Liver (tissue), 9 donors: ENCODE measurements around the gene MYO16. TPM values are rescaled to one million over a fixed set of nuclear protein-coding genes. Genes with fewer than 3 reads are reported as not detected.

ENCODE experiments used
- DNase-seq: peaks from one replicate; pipeline ENCODE4 v3.0.0-alpha.2; 2017; ENCODE audit warnings: low spot score
- H3K27ac ChIP-seq, 2 donors: one replicate each; pipeline ENCODE4 v1.7.0; 2013; ENCODE audit warnings: inconsistent platforms in 2 of 2, low read length in 2 of 2, control low read depth in 1 of 2, low read depth in 1 of 2, mild to moderate bottlenecking in 1 of 2
- H3K27me3 ChIP-seq, 4 donors: one replicate each; pipeline versions ENCODE4 v1.6.1 to v1.7.0; 2013; ENCODE audit warnings: low read length in 3 of 4, inconsistent platforms in 1 of 4, mild to moderate bottlenecking in 1 of 4, moderate library complexity in 1 of 4; ENCODE audit not compliant: control insufficient read depth in 4 of 4, insufficient read depth in 4 of 4
- H3K36me3 ChIP-seq, 4 donors: one replicate each; pipeline versions ENCODE4 v1.6.1 to v1.7.0; 2013; ENCODE audit warnings: low read length in 3 of 4, mild to moderate bottlenecking in 3 of 4, low read depth in 1 of 4, moderate library complexity in 1 of 4; ENCODE audit not compliant: control insufficient read depth in 4 of 4, insufficient read depth in 3 of 4
- H3K4me1 ChIP-seq, 4 donors: one replicate each; pipeline versions ENCODE4 v1.6.1 to v1.7.0; 2013; ENCODE audit warnings: low read length in 3 of 4, mild to moderate bottlenecking in 3 of 4, moderate library complexity in 1 of 4; ENCODE audit not compliant: control insufficient read depth in 4 of 4, insufficient read depth in 4 of 4
- H3K4me3 ChIP-seq, 3 donors: one replicate each; pipeline versions ENCODE4 v1.6.1 to v1.7.0; 2013; ENCODE audit warnings: low read length in 3 of 3, control low read depth in 1 of 3, low read depth in 1 of 3, mild to moderate bottlenecking in 1 of 3
- H3K9ac ChIP-seq, 2 donors: one replicate each; pipeline ENCODE4 v1.7.0; 2013; ENCODE audit warnings: low read length in 2 of 2, mild to moderate bottlenecking in 2 of 2, moderate library complexity in 2 of 2, control low read depth in 1 of 2, low read depth in 1 of 2
- H3K9me3 ChIP-seq, 4 donors: one replicate each; pipeline versions ENCODE4 v1.6.1 to v1.7.0; 2013; ENCODE audit warnings: low read length in 3 of 4; ENCODE audit not compliant: control insufficient read depth in 4 of 4
- ATF3 ChIP-seq: IDR thresholded peaks from 2 replicates; pipeline ENCODE4 v1.6.1; 2016; ENCODE audit warnings: antibody characterized with exemption
- CTCF ChIP-seq: fragments of 150-350 bp; IDR thresholded peaks from 2 replicates; pipeline ENCODE4 v1.5.1; 2017; ENCODE audit warnings: improper control_type of control experiment, low read depth, low read length; ENCODE audit not compliant: missing input control
- EGR1 ChIP-seq, 2 donors: IDR thresholded peaks; 2 replicates each; pipeline ENCODE4 v1.6.1; 2016 to 2018; ENCODE audit warnings: antibody characterized with exemption in 2 of 2, low read depth in 2 of 2
- FOXA1 ChIP-seq: IDR thresholded peaks from 2 replicates; pipeline ENCODE4 v1.6.1; 2016; ENCODE audit warnings: antibody characterized with exemption
- FOXA2 ChIP-seq: IDR thresholded peaks from 2 replicates; pipeline ENCODE4 v1.6.1; 2016; ENCODE audit warnings: antibody characterized with exemption
- HNF4A ChIP-seq, 2 donors: conservative IDR thresholded peaks; 2 replicates each; pipeline ENCODE4 v1.6.1; 2016; ENCODE audit warnings: antibody characterized with exemption in 2 of 2, mild to moderate bottlenecking in 2 of 2
- HNF4G ChIP-seq: IDR thresholded peaks from 2 replicates; pipeline ENCODE4 v1.6.1; 2016; ENCODE audit warnings: antibody characterized with exemption
- JUND ChIP-seq, 2 donors: IDR thresholded peaks; 2 replicates each; pipeline ENCODE4 v1.6.1; 2016; ENCODE audit warnings: antibody characterized with exemption in 2 of 2
- NR2F2 ChIP-seq: IDR thresholded peaks from 2 replicates; pipeline ENCODE4 v1.6.1; 2016; ENCODE audit warnings: antibody characterized with exemption
- RAD21 ChIP-seq, 2 donors: IDR thresholded peaks; 2 replicates each; pipeline ENCODE4 v1.6.1; 2016; ENCODE audit warnings: antibody characterized with exemption in 2 of 2, mild to moderate bottlenecking in 2 of 2
- REST ChIP-seq: IDR thresholded peaks from 2 replicates; pipeline ENCODE4 v1.6.1; 2016; ENCODE audit warnings: antibody characterized with exemption, mild to moderate bottlenecking
- RXRA ChIP-seq, 2 donors: IDR thresholded peaks; 2 replicates each; pipeline ENCODE4 v1.6.1; 2017 to 2018; ENCODE audit warnings: antibody characterized with exemption in 2 of 2, mild to moderate bottlenecking in 1 of 2
- SP1 ChIP-seq: IDR thresholded peaks from 2 replicates; pipeline ENCODE4 v1.6.1; 2018; ENCODE audit warnings: antibody characterized with exemption, mild to moderate bottlenecking
- YY1 ChIP-seq: IDR thresholded peaks from 2 replicates; pipeline ENCODE4 v1.6.1; 2016; ENCODE audit warnings: antibody characterized with exemption, mild to moderate bottlenecking
- WGBS: extraction: QIAGEN DNeasy Blood & Tissue Kit; methylation state at CpG from one replicate; pipeline ENCODE4 v1.1.7; 2013; 5-methylcytosine and 5-hydroxymethylcytosine counted together
- polyA plus RNA-seq, 2 donors: library from polyadenylated mRNA; stranded (reverse) in 1 of 2; unstranded in 1 of 2; fragments of 200-250 nt in 1 of 2; fragments of >200 nt in 1 of 2; fragmentation: Nextera tagmentation in 1 of 2; extraction: Ambion mirVana in 1 of 2; gene quantifications; one replicate each; pipeline versions ENCODE4 v1.2.1 to v1.2.3, GENCODE V29; 2013 to 2015
- total RNA-seq, 2 donors: library from RNA; depleted of rRNA; stranded (reverse); fragments of >200 nt; gene quantifications; one replicate each; pipeline ENCODE4 v1.2.3, GENCODE V29; 2014
- TF ChIP-seq, protein P1 (sequence below): IDR thresholded peaks from 2 replicates; pipeline ENCODE4 v1.6.1; 2016; ENCODE audit warnings: antibody characterized with exemption
- donor health status: healthy.
- donor health status: healthy.
- donor health status: healthy.
- donor health status: healthy.
- donor health status: healthy.

The MYO16 gene
- total and polyA plus RNA-seq, 4 donors = 0.37 to 1.1 (median 0.68) TPM

- no peaks in the 10 kb centered on the region for H3K36me3 ChIP-seq
- no peaks in the 10 kb centered on the region for H3K4me1 ChIP-seq
- no peak overlapping the region for H3K27ac ChIP-seq
- no peak overlapping the region for H3K4me3 ChIP-seq
- TF ChIP-seq ATF3 = no peak
- no peak for TF ChIP-seq HNF4G
- no peak for TF ChIP-seq EGR1 (IDR thresholded peaks at IDR 0.05; ENCODE audit: low read depth in 2 of 2)
- TF ChIP-seq YY1 = no peak
- no peak for TF ChIP-seq RAD21 (IDR thresholded peaks at IDR 0.05)
- TF ChIP-seq HNF4A (conservative IDR thresholded peaks at IDR 0.05) = no peak
- no peaks in the 10 kb centered on the region for H3K27me3 ChIP-seq
- DNase-seq = no peak
- no peak overlapping the region for H3K9ac ChIP-seq
- 90% methylated on average over 6 of the region's 6 CpGs for WGBS
- no peaks in the 10 kb centered on the region for H3K9me3 ChIP-seq
Observed at GRCh38 chr13:109128121-109128520, 498.7 kb downstream of the MYO16 start.

DNA sequence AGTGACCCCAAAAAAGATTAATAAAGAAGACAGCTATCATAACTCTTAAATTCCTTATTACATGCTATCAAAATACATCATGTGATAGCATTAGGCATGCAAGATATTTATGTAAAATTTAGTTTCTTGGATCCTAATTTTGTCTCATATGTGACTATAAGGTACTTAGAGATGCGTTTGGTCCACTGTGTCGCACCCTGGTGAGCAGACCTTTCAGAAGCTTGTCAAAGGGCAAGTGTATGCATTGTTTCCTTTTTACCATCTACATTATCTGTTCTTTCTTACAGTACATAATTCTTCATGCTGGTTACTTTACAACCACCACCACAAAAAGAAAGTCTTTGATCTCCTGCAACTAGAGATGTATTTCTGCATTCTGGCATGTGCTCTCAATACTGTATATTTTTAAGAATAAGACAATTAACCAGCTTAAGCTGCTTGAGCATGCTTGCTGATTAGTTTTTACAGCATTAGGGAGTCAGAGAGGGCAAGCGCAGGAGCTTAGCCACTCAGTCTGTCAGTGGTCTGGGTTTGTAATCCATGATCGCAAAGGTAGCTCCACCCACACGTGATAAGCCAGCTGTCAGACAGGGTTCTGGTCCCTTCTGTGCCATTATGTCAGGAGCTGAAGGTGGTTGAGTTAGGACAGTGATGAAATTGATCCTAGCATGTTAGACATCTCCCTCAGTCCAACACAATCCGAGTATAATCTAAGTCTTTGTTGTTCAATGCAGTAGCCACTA lies 500.9 kb downstream of the MYO16 start:
- Histone ChIP-seq H3K27ac (no peak overlapping the region), H3K9ac (no peak overlapping the region), H3K27me3 (no peaks in the 10 kb centered on the region), H3K9me3 (no peaks in the 10 kb centered on the region), H3K4me3 (no peak overlapping the region), H3K4me1 (no peaks in the 10 kb centered on the region), H3K36me3 (no peaks in the 10 kb centered on the region)
- DNase-seq = no peak
- TF ChIP-seq, protein P1, sequence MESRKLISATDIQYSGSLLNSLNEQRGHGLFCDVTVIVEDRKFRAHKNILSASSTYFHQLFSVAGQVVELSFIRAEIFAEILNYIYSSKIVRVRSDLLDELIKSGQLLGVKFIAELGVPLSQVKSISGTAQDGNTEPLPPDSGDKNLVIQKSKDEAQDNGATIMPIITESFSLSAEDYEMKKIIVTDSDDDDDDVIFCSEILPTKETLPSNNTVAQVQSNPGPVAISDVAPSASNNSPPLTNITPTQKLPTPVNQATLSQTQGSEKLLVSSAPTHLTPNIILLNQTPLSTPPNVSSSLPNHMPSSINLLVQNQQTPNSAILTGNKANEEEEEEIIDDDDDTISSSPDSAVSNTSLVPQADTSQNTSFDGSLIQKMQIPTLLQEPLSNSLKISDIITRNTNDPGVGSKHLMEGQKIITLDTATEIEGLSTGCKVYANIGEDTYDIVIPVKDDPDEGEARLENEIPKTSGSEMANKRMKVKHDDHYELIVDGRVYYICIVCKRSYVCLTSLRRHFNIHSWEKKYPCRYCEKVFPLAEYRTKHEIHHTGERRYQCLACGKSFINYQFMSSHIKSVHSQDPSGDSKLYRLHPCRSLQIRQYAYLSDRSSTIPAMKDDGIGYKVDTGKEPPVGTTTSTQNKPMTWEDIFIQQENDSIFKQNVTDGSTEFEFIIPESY = no peak
- TF ChIP-seq ATF3 (no peak), EGR1 (IDR thresholded peaks at IDR 0.05; ENCODE audit: low read depth in 2 of 2) (no peak), FOXA2 (no peak), RAD21 (IDR thresholded peaks at IDR 0.05) (no peak), NR2F2 (no peak), JUND (IDR thresholded peaks at IDR 0.05) (no peak), REST (no peak), YY1 (no peak), HNF4A (conservative IDR thresholded peaks at IDR 0.05) (no peak), RXRA (IDR thresholded peaks at IDR 0.05) (no peak), SP1 (no peak), FOXA1 (no peak), HNF4G (no peak), CTCF (no peak)
- WGBS = 90% methylated on average over 6 of the region's 6 CpGs
